HG02642 (cell line): Measurements from ENCODE around the gene RNF4.

ENCODE experiments used
- ATAC-seq: cut with Tn5 transposase; IDR thresholded peaks from one replicate; pipeline ENCODE4 v1.9.1; 2021; ENCODE audit warnings: mild to moderate bottlenecking; ENCODE audit not compliant: unreplicated experiment, poor library complexity

Gene RNF4

GRCh38 chr4:2436761-2437474 is 32.0 kb upstream of the RNF4 start:
- no peak for ATAC-seq

- no peak for ATAC-seq
These were observed 31.3 kb upstream of the RNF4 start for GRCh38 chr4:2437475-2438215.

- no peak for ATAC-seq
These were observed 29.8 kb upstream of the RNF4 start for GRCh38 chr4:2438822-2439718.

- ATAC-seq: peak; percentile 83
These were observed 27.3 kb upstream of the RNF4 start for GRCh38 chr4:2441393-2442174.

GRCh38 chr4:2442175-2442993 is 26.5 kb upstream of the RNF4 start:
- no peak for ATAC-seq

- ATAC-seq: no peak
These were observed 25.7 kb upstream of the RNF4 start for GRCh38 chr4:2443061-2443730.

- no peak for ATAC-seq
These were observed 24.8 kb upstream of the RNF4 start for GRCh38 chr4:2443956-2444740.

- ATAC-seq: no peak
These were observed 23.8 kb upstream of the RNF4 start for GRCh38 chr4:2445130-2445529.

- ATAC-seq: no peak
These were observed 23.3 kb upstream of the RNF4 start for GRCh38 chr4:2445571-2445970.

GRCh38 chr4:2446656-2447564 is 22.0 kb upstream of the RNF4 start:
- ATAC-seq: no peak

- ATAC-seq: no peak
These were observed 20.3 kb upstream of the RNF4 start for GRCh38 chr4:2448589-2448988.

- no peak for ATAC-seq
These were observed 19.9 kb upstream of the RNF4 start for GRCh38 chr4:2449051-2449450.

GRCh38 chr4:2449511-2450392 is 19.2 kb upstream of the RNF4 start:
- ATAC-seq: no peak

- ATAC-seq: no peak
These were observed 18.4 kb upstream of the RNF4 start for GRCh38 chr4:2450394-2451035.

GRCh38 chr4:2451036-2451520 is 17.8 kb upstream of the RNF4 start:
- no peak for ATAC-seq
